ENCODE data around the gene SERTAD1.

SERTAD1 gene

DNA sequence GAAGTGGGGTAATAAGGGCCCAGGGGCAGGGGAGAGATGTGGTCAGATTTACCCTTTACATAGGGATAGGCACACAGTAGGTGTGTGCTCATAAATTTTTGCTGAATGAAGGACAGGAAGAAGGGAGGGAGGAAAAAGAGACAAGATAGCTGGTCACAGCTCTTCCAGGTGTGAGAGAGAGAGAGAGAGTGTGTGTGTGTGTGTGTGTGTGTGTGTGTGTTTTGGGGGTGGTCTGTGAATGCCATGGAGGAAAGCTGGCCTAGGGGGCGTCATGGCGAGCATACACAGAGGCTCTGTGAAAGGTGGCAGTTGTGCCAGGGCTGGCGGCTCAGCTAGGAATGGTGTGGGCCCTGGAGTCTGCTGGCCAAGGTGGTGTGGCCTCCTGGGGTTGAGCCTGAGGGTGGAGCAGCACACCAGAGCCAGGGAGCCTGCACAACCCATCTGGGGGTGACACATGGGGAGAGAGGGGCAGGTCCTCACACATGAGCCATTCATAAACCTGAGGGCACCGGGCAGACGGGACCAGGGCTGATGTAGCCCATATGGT lies 6.7 kb downstream of the SERTAD1 start:
- Histone ChIP-seq H3K4me3 (no peak overlapping the region), H3K4me1 (peaks cover 0 to 34% (median 30%) of the 10 kb centered on the region in 4 donors), H3K36me3 (peaks cover 10 to 13% (median 11%) of the 10 kb centered on the region in 3 donors), H3K27me3 (no peaks in the 10 kb centered on the region), H3K9me3 (no peaks in the 10 kb centered on the region), H3K27ac (no peak overlapping the region)
- intact Hi-C loops (cut with DNase I; ENCODE audit: low total_unique reads), result loop anchor here (2.0 to 5.0 kb wide), 2 partner anchors 28 to 67 kb away; no protein-coding TSS in a partner anchor
- no peak for TF ChIP-seq CTCF (IDR thresholded peaks at IDR 0.05)
- no peak for DNase-seq

DNA sequence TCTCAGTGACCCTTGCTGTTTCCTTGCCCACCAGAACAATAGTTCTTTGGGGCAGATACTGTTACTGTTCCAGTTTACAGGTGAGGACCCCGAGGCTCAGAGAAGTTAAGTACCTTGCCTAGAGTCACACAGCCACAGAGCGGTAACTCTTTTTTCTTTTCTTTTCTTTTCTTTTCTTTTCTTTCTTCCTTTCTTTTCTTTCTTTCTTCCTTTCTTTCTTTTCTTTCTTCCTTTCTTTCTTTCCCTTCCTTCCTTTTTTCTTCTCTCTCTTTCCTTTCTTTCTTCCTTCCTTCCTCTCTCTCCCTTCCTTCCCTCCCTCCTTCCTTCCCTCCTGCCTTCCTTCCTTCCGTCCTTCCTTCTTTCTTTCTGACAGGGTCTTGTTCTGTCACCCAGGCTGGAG lies 7.8 kb downstream of the SERTAD1 start:
- TF ChIP-seq CTCF (IDR thresholded peaks at IDR 0.05), result no peak
- H3K4me3 ChIP-seq, result no peak overlapping the region
- H3K27ac ChIP-seq, result no peak overlapping the region
- H3K27me3 ChIP-seq, result no peaks in the 10 kb centered on the region
- DNase-seq, result no peak
- intact Hi-C loops (cut with DNase I; ENCODE audit: low total_unique reads), result loop anchor here (2.0 to 5.0 kb wide), 2 partner anchors 29 to 66 kb away; no protein-coding TSS in a partner anchor
- H3K9me3 ChIP-seq, result no peaks in the 10 kb centered on the region
- peaks cover 7 to 8% (median 8%) of the 10 kb centered on the region in 3 donors for H3K36me3 ChIP-seq
- H3K4me1 ChIP-seq, result peaks cover 0 to 23% (median 19%) of the 10 kb centered on the region in 4 donors

- peak overlapping the region; percentile 37 to 45 for H3K27ac ChIP-seq
- DNase-seq, result no peak
- no peaks in the 10 kb centered on the region for H3K27me3 ChIP-seq
- no peak for TF ChIP-seq CTCF (IDR thresholded peaks at IDR 0.05)
- H3K4me1 ChIP-seq, result peaks cover 0 to 18% (median 15%) of the 10 kb centered on the region in 4 donors
- no peak overlapping the region for H3K4me3 ChIP-seq
- H3K36me3 ChIP-seq, result peaks cover 3% of the 10 kb centered on the region in 3 donors
- intact Hi-C loops (cut with DNase I; ENCODE audit: low total_unique reads), result loop anchor here (5.0 kb wide), 1 partner anchor 65 kb away; no protein-coding TSS in a partner anchor
- H3K9me3 ChIP-seq, result no peaks in the 10 kb centered on the region
Measured at GRCh38 chr19:40417643-40417981, 8.2 kb downstream of the SERTAD1 start.

- DNase-seq, result peak in 1 of 2 donors; percentile 62
- H3K36me3 ChIP-seq, result no peaks in the 10 kb centered on the region
- no peak overlapping the region for H3K4me3 ChIP-seq
- H3K4me1 ChIP-seq, result peaks cover 0 to 14% (median 10%) of the 10 kb centered on the region in 4 donors
- H3K9me3 ChIP-seq, result no peaks in the 10 kb centered on the region
- peak overlapping the region; percentile 37 to 45 for H3K27ac ChIP-seq
- H3K27me3 ChIP-seq, result no peaks in the 10 kb centered on the region
- intact Hi-C loops (cut with DNase I; ENCODE audit: low total_unique reads), result loop anchor here (5.0 kb wide), 1 partner anchor 65 kb away; no protein-coding TSS in a partner anchor
- TF ChIP-seq CTCF (IDR thresholded peaks at IDR 0.05), result no peak
Measured at GRCh38 chr19:40416918-40417642, 8.7 kb downstream of the SERTAD1 start.

DNA sequence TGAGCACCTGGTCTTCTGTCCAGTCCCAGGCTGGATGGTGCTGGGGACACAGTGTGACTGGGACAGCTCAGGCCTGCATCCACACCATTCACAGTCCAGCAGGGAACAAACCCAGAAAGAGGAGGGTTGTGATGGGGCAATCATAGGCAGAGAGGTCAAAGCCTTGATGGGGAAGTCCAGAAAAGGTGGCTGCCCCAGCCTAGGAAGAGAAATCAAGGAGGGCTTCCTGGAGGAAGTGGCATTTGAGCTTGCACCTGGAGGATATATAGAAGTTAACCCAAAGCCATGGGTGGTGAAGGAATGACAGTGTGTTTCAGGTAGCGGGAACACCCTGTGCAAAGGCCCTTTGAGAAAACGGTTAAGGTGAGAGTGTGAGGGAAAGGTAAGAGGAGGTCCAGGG lies 10.0 kb downstream of the SERTAD1 start:
- intact Hi-C loops (cut with DNase I; ENCODE audit: low total_unique reads), result loop anchor here (5.0 kb wide), 1 partner anchor 63 kb away; no protein-coding TSS in a partner anchor
- no peak overlapping the region for H3K27ac ChIP-seq
- H3K36me3 ChIP-seq, result no peaks in the 10 kb centered on the region
- no peak for TF ChIP-seq CTCF (IDR thresholded peaks at IDR 0.05)
- DNase-seq, result no peak
- H3K4me1 ChIP-seq, result peaks cover 0 to 17% (median 13%) of the 10 kb centered on the region in 4 donors
- H3K9me3 ChIP-seq, result no peaks in the 10 kb centered on the region
- no peaks in the 10 kb centered on the region for H3K27me3 ChIP-seq
- no peak overlapping the region for H3K4me3 ChIP-seq

Data from tibial artery (tissue), 4 donors.